Measurements from ENCODE around the gene PEX14. TPM values are rescaled to one million over a fixed set of nuclear protein-coding genes. Genes with fewer than 3 reads are reported as not detected.

The PEX14 gene
- total RNA-seq, 1 experiment from 2014 or later = 27.3 TPM

DNA sequence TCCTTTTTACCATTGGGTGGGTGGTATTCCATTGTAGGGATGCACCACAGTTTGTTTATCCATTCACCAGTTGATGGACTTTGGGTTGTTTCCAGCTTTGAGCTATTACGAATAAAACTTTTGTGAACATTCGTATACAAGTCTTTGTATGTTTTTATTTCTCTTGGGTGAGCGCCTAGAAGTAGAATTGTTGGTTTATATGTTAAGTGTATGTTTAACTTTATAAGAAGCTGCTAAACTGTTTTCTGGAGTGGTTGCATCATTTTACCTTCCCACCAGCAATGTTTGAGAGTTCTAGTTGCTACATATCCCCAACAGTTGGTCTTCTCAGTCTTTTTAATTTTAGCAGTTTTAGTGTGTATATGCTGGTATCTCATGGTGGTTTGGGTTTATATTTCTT lies 132.5 kb downstream of the PEX14 start (continued):
- TF ChIP-seq, protein P1, sequence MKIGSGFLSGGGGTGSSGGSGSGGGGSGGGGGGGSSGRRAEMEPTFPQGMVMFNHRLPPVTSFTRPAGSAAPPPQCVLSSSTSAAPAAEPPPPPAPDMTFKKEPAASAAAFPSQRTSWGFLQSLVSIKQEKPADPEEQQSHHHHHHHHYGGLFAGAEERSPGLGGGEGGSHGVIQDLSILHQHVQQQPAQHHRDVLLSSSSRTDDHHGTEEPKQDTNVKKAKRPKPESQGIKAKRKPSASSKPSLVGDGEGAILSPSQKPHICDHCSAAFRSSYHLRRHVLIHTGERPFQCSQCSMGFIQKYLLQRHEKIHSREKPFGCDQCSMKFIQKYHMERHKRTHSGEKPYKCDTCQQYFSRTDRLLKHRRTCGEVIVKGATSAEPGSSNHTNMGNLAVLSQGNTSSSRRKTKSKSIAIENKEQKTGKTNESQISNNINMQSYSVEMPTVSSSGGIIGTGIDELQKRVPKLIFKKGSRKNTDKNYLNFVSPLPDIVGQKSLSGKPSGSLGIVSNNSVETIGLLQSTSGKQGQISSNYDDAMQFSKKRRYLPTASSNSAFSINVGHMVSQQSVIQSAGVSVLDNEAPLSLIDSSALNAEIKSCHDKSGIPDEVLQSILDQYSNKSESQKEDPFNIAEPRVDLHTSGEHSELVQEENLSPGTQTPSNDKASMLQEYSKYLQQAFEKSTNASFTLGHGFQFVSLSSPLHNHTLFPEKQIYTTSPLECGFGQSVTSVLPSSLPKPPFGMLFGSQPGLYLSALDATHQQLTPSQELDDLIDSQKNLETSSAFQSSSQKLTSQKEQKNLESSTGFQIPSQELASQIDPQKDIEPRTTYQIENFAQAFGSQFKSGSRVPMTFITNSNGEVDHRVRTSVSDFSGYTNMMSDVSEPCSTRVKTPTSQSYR (CRISPR knock-in tag; IDR thresholded peaks at IDR 0.05) = no peak
- no peak for TF ChIP-seq EMX1 (CRISPR knock-in tag; IDR thresholded peaks at IDR 0.05)
- no peak for TF ChIP-seq SP1 (CRISPR knock-in tag; conservative IDR thresholded peaks at IDR 0.05)
- no peak for TF ChIP-seq USF1 (CRISPR knock-in tag; IDR thresholded peaks at IDR 0.05)
- TF ChIP-seq CREM (CRISPR knock-in tag; IDR thresholded peaks at IDR 0.05) = no peak
- no peak for TF ChIP-seq ZNF121 (CRISPR knock-in tag; IDR thresholded peaks at IDR 0.05)
- TF ChIP-seq, protein P2, sequence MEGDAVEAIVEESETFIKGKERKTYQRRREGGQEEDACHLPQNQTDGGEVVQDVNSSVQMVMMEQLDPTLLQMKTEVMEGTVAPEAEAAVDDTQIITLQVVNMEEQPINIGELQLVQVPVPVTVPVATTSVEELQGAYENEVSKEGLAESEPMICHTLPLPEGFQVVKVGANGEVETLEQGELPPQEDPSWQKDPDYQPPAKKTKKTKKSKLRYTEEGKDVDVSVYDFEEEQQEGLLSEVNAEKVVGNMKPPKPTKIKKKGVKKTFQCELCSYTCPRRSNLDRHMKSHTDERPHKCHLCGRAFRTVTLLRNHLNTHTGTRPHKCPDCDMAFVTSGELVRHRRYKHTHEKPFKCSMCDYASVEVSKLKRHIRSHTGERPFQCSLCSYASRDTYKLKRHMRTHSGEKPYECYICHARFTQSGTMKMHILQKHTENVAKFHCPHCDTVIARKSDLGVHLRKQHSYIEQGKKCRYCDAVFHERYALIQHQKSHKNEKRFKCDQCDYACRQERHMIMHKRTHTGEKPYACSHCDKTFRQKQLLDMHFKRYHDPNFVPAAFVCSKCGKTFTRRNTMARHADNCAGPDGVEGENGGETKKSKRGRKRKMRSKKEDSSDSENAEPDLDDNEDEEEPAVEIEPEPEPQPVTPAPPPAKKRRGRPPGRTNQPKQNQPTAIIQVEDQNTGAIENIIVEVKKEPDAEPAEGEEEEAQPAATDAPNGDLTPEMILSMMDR (IDR thresholded peaks at IDR 0.05) = no peak
- TF ChIP-seq, protein P3, sequence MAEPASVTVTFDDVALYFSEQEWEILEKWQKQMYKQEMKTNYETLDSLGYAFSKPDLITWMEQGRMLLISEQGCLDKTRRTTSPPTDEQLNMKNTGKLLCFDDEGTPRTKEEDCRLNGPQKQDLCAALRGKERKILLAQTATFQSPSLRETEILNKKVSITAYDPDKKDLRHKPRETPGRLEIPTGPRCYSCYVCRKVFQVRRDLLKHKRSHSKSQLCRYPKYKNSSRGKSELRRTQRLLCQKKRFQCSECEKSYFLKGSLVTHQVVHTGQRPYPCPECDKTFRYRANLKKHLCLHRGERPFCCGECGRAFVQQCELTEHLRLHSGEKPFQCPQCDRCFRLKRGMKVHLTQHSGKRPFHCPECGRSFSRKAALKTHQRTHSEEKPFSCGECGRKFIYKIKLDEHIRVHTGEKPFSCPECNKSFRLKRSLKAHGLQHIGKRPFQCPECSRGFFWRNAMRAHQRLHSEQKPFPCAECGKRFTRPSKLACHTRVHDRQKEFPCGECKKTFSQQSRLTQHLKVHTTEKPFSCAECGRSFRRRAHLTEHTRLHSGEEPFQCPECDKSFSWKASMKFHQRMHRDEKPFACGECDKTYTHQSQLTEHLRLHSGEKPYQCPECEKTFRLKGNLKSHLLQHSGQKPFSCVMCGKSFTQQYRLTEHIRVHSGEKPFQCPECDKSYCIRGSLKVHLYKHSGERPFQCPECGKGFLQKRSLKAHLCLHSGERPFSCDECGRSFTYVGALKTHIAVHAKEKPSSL (CRISPR knock-in tag; conservative IDR thresholded peaks at IDR 0.05) = no peak
- no peak for TF ChIP-seq NFATC4 (CRISPR knock-in tag; IDR thresholded peaks at IDR 0.05)
- no peak for TF ChIP-seq ATF3 (CRISPR knock-in tag; conservative IDR thresholded peaks at IDR 0.05)
- TF ChIP-seq ZNF219 (CRISPR knock-in tag; IDR thresholded peaks at IDR 0.05; ENCODE audit: borderline replicate concordance) = no peak
- no peak for TF ChIP-seq ZSCAN18 (CRISPR knock-in tag; IDR thresholded peaks at IDR 0.05)
- no peak for TF ChIP-seq ETV6 (CRISPR knock-in tag; IDR thresholded peaks at IDR 0.05)
- no peak for TF ChIP-seq NR1H2 (CRISPR knock-in tag; IDR thresholded peaks at IDR 0.05)

DNA sequence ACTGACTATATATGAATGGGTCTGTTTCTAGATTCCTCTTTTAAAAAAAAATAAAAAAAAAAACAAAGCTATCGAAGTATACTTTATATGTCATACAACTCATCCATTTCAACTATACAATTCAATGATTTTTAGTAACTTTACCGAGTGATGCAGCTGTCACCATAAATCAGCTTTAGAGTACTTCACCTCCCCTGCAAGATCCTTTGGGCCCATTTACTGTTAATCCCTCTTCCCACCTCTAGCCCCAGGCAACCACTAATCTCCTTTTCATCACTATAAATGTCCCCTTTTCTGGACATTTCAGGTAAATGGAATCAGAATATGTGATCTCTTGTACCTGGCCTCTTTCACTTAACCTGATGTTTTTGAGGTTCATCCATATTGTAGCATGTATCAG lies 133.9 kb downstream of the PEX14 start:
- POLR2A ChIA-PET = interaction anchor here (0.6 kb wide), 1 partner anchor 938 kb away, joined by 3 read pairs; no protein-coding TSS in a partner anchor
- no peak for ATAC-seq
- Mint-ChIP-seq H3K27me3 (ENCODE audit: low read depth) (no peaks in the 10 kb centered on the region), H3K36me3 (no peaks in the 10 kb centered on the region), H3K4me1 (peaks cover 12% of the 10 kb centered on the region), H3K27ac (no peak overlapping the region), H3K4me3 (no peak overlapping the region), H3K9me3 (no peaks in the 10 kb centered on the region)
- CTCF ChIA-PET = interaction anchor here (0.6 kb wide), 1 partner anchor 25 kb away, joined by 3 read pairs; no protein-coding TSS in a partner anchor
- no peak for DNase-seq (ENCODE audit: low spot score)
- TF ChIP-seq ZBTB43 (CRISPR knock-in tag; IDR thresholded peaks at IDR 0.05) = no peak
- no peak for TF ChIP-seq ERG (CRISPR knock-in tag; IDR thresholded peaks at IDR 0.05)
- no peak for TF ChIP-seq CREM (CRISPR knock-in tag; IDR thresholded peaks at IDR 0.05)
- no peak for TF ChIP-seq GABPB1 (CRISPR knock-in tag; IDR thresholded peaks at IDR 0.05)
- TF ChIP-seq, protein P4, sequence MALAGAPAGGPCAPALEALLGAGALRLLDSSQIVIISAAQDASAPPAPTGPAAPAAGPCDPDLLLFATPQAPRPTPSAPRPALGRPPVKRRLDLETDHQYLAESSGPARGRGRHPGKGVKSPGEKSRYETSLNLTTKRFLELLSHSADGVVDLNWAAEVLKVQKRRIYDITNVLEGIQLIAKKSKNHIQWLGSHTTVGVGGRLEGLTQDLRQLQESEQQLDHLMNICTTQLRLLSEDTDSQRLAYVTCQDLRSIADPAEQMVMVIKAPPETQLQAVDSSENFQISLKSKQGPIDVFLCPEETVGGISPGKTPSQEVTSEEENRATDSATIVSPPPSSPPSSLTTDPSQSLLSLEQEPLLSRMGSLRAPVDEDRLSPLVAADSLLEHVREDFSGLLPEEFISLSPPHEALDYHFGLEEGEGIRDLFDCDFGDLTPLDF (CRISPR knock-in tag; IDR thresholded peaks at IDR 0.05) = no peak
- no peak for TF ChIP-seq ZNF532 (CRISPR knock-in tag; IDR thresholded peaks at IDR 0.05; ENCODE audit: borderline replicate concordance)

All from WTC11 (cell line).